ENCODE results near the gene DAPK1. TPM values are rescaled to one million over a fixed set of nuclear protein-coding genes. Genes with fewer than 3 reads are reported as not detected.

The DAPK1 gene
- total RNA-seq, 1 experiment from 2014 or later = 133 TPM

- Mint-ChIP-seq H3K4me3 (ENCODE audit: low read depth, unreplicated experiment) (no peak overlapping the region), H3K4me1 (ENCODE audit: low read depth, unreplicated experiment) (peaks cover 59% of the 10 kb centered on the region), H3K27me3 (ENCODE audit: unreplicated experiment) (no peaks in the 10 kb centered on the region), H3K27ac (ENCODE audit: unreplicated experiment) (no peak overlapping the region), H3K36me3 (ENCODE audit: insufficient read depth, unreplicated experiment) (peaks cover 37% of the 10 kb centered on the region), H3K9me3 (ENCODE audit: low read depth, unreplicated experiment) (no peaks in the 10 kb centered on the region)
- BruUV-seq (replicated peaks) = no TSS peak
- TF ChIP-seq, protein P1, sequence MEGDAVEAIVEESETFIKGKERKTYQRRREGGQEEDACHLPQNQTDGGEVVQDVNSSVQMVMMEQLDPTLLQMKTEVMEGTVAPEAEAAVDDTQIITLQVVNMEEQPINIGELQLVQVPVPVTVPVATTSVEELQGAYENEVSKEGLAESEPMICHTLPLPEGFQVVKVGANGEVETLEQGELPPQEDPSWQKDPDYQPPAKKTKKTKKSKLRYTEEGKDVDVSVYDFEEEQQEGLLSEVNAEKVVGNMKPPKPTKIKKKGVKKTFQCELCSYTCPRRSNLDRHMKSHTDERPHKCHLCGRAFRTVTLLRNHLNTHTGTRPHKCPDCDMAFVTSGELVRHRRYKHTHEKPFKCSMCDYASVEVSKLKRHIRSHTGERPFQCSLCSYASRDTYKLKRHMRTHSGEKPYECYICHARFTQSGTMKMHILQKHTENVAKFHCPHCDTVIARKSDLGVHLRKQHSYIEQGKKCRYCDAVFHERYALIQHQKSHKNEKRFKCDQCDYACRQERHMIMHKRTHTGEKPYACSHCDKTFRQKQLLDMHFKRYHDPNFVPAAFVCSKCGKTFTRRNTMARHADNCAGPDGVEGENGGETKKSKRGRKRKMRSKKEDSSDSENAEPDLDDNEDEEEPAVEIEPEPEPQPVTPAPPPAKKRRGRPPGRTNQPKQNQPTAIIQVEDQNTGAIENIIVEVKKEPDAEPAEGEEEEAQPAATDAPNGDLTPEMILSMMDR (IDR thresholded peaks at IDR 0.05; ENCODE audit: unreplicated experiment) = no peak
- intact Hi-C loops (cut with micrococcal nuclease; ENCODE audit: unreplicated experiment) = no loop called here
- DNase-seq = no peak
- CTCF ChIA-PET = interaction anchor here (0.7 to 1.0 kb wide), 2 partner anchors 10 to 144 kb away, joined by 3 read pairs; no protein-coding TSS in a partner anchor
Observed at GRCh38 chr9:87518702-87519335, 21.2 kb downstream of the DAPK1 start.

DNA sequence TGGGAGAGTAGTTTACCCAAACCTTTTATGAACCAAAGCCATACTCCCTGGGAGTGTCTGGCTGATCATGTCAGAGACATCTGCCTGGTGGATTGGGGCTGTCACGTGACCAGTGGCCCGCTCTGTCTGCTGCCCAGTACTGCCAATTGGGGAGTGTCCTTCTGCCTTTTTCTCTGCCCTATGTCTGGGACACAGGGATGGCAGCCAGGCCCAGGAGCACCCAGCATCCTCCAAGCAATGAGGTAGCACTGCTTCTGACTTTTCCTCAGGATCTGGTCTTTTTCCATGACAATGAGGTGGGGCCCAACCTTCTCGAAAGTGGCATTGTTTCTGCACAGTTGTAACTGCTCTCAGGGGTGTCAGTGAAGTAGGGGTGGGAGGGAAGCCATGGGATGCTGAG, 21.8 kb downstream of the DAPK1 start:
- TF ChIP-seq, protein P1 (IDR thresholded peaks at IDR 0.05; ENCODE audit: unreplicated experiment) = no peak
- no TSS peak for BruUV-seq (replicated peaks)
- no peaks in the 10 kb centered on the region for H3K27me3 Mint-ChIP-seq (ENCODE audit: unreplicated experiment)
- no peak overlapping the region for H3K27ac Mint-ChIP-seq (ENCODE audit: unreplicated experiment)
- peaks cover 33% of the 10 kb centered on the region for H3K36me3 Mint-ChIP-seq (ENCODE audit: insufficient read depth, unreplicated experiment)
- H3K4me1 Mint-ChIP-seq (ENCODE audit: low read depth, unreplicated experiment) = peaks cover 52% of the 10 kb centered on the region
- no peak for DNase-seq
- no peak overlapping the region for H3K4me3 Mint-ChIP-seq (ENCODE audit: low read depth, unreplicated experiment)
- no peaks in the 10 kb centered on the region for H3K9me3 Mint-ChIP-seq (ENCODE audit: low read depth, unreplicated experiment)
- CTCF ChIA-PET = no interaction called here
- intact Hi-C loops (cut with micrococcal nuclease; ENCODE audit: unreplicated experiment) = no loop called here

- Mint-ChIP-seq H3K27me3 (ENCODE audit: unreplicated experiment) (no peaks in the 10 kb centered on the region), H3K27ac (ENCODE audit: unreplicated experiment) (peak overlapping the region; percentile 27), H3K36me3 (ENCODE audit: insufficient read depth, unreplicated experiment) (peaks cover 30% of the 10 kb centered on the region), H3K4me3 (ENCODE audit: low read depth, unreplicated experiment) (no peak overlapping the region), H3K9me3 (ENCODE audit: low read depth, unreplicated experiment) (no peaks in the 10 kb centered on the region), H3K4me1 (ENCODE audit: low read depth, unreplicated experiment) (peaks cover 45% of the 10 kb centered on the region)
- no peak for DNase-seq
- intact Hi-C loops (cut with micrococcal nuclease; ENCODE audit: unreplicated experiment) = no loop called here
- CTCF ChIA-PET = no interaction called here
- BruUV-seq (replicated peaks) = no TSS peak
- TF ChIP-seq, protein P1 (IDR thresholded peaks at IDR 0.05; ENCODE audit: unreplicated experiment) = no peak
Observed at GRCh38 chr9:87520172-87520683, 22.6 kb downstream of the DAPK1 start.

DNA sequence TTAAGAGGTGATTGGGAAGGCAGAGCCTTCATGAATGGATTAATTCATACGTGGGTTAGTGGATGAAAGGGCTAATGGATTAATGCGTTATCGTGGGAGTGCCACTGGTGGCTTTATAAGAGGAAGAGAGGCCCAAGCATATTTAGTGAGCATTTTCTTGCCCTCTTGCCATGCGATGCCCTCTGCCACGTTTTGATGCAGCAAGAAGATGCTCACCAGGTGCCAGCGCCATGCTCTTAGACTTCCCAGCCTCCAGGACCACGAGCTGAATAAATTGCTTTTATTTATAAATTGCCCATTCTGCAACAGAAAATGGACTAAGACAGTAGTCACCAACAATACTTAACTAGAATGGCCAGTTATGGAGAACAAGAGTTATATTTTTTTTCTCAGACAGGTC, 24.2 kb downstream of the DAPK1 start:
- Mint-ChIP-seq H3K9me3 (ENCODE audit: low read depth, unreplicated experiment) (no peaks in the 10 kb centered on the region), H3K4me1 (ENCODE audit: low read depth, unreplicated experiment) (peaks cover 30% of the 10 kb centered on the region)

More for the DNA sequence above, 24.2 kb downstream of the DAPK1 start:
- CTCF ChIA-PET = no interaction called here
- intact Hi-C loops (cut with micrococcal nuclease; ENCODE audit: unreplicated experiment) = no loop called here
- Mint-ChIP-seq H3K27ac (ENCODE audit: unreplicated experiment) (peak overlapping the region; percentile 44), H3K27me3 (ENCODE audit: unreplicated experiment) (no peaks in the 10 kb centered on the region), H3K36me3 (ENCODE audit: insufficient read depth, unreplicated experiment) (peaks cover 24% of the 10 kb centered on the region), H3K4me3 (ENCODE audit: low read depth, unreplicated experiment) (no peak overlapping the region)
- DNase-seq = no peak
- TF ChIP-seq, protein P1 (IDR thresholded peaks at IDR 0.05; ENCODE audit: unreplicated experiment) = no peak
- BruUV-seq (replicated peaks) = no TSS peak

Measured in Calu3 (cell line).